ENCODE results near the gene PEF1.

The PEF1 gene

GRCh38 chr1:31626223-31627207, 18.2 kb downstream of the PEF1 start:
- DNase-seq: peak; percentile 5 to 47

- no peak for DNase-seq
Measured at GRCh38 chr1:31625561-31626222, 19.0 kb downstream of the PEF1 start.

- DNase-seq: no peak
Measured at GRCh38 chr1:31624731-31625514, 19.8 kb downstream of the PEF1 start.

GRCh38 chr1:31624309-31624708, 20.4 kb downstream of the PEF1 start:
- DNase-seq: no peak

DNA sequence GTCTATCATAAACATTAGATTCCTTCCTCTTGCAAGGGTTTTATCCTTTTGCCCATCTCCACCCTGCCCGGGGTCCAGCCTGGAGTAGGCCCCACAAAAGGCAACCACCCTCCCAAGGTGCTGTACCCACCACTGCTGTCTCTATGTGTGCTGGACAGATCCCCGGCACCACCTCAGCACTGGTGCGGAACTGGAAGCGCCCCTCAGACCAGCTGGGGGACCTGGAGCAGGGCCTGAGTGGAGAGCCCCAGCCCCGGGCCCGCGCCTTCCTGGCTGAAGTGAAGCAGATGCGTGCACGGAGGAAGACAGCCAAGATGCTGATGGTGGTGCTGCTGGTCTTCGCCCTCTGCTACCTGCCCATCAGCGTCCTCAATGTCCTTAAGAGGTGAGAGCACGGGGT, 21.3 kb downstream of the PEF1 start:
- no peak for DNase-seq

- no peak for DNase-seq
Measured at GRCh38 chr1:31621847-31622730, 22.6 kb downstream of the PEF1 start.

DNA sequence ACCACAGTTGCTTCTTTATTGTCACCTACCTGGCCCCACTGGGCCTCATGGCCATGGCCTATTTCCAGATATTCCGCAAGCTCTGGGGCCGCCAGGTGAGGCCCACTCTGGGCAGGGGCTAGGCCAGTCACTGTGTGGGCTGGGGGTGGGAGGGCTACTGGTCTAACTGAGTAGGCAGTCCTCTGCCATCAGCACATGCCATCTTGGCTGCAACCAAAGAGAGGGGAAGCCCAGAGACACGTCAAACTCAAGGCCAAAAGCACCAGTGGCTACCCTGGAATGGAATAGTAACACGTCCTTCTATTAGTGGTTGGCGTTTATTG, 23.2 kb downstream of the PEF1 start:
- DNase-seq: no peak

DNA sequence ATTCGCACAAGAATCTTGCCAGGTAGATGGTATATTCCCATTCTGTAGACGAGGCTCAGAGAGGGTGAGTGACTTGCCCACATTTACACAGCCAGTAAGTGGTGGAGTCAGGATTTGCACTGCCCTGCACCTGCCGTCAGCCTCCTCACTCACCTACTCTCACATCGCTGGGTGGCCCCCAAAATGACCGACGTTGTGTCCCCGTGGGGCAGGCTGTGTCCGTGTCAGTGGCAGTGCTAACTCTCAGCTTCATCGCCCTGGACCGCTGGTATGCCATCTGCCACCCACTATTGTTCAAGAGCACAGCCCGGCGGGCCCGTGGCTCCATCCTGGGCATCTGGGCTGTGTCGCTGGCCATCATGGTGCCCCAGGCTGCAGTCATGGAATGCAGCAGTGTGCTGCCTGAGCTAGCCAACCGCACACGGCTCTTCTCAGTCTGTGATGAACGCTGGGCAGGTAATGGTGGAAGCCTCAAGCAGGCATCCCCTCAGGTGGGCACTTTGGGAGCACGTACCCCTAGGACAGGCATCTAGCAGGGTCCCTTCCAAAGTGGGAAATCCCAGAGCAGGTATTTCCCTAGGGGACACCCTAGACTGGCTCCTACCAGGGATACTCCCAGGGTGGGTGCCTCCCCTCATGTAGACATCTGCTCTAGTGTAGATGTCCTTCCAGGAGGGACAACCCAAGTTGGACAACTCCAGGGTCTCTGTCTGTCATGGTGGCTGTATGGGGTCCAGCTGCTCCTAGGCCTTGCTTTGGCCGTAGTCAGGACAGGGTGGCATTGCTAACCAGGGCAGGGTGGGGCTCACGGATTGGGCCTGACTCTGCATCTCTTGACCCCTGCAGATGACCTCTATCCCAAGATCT, 23.8 kb downstream of the PEF1 start:
- DNase-seq: no peak

GRCh38 chr1:31618916-31619846, 25.5 kb downstream of the PEF1 start:
- DNase-seq: no peak

- peak; percentile 32 to 53 for DNase-seq
Measured at GRCh38 chr1:31617916-31618746, 26.5 kb downstream of the PEF1 start.

GRCh38 chr1:31617218-31617915, 27.3 kb downstream of the PEF1 start, which contains the start of gene HCRTR1:
Gene HCRTR1, plus strand, starts transcription at chr1:31617689. Its CDS starts 1,504 bp downstream, at chr1:31619193.
- DNase-seq: peak in 1 of 2 experiments; percentile 24

- DNase-seq: no peak
Measured at GRCh38 chr1:31615939-31616338, 28.7 kb downstream of the PEF1 start.

DNA sequence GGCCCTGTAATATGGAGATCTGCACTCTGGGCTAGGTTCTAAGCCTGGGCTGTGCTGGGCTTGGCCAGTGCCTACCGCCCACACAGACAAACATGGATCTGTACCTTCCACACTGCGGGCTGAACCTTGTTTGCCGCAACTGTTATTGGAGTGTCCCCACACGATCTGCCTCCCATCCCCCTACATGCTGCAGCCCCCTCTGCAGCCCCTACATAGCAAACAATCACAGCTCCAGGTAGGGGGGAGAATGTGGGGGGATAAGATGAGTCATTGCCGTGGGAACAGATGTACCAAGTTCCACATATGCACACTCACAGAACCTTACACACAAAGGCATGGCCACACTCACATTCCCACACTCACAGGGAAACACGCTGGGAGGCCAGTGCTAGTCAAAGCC, 29.3 kb downstream of the PEF1 start:
- DNase-seq: no peak

- DNase-seq: no peak
Measured at GRCh38 chr1:31614414-31615005, 30.2 kb downstream of the PEF1 start.

GRCh38 chr1:31609514-31610118, 35.1 kb downstream of the PEF1 start:
- DNase-seq: no peak

GRCh38 chr1:31607360-31607759, 37.3 kb downstream of the PEF1 start:
- DNase-seq: no peak

DNA sequence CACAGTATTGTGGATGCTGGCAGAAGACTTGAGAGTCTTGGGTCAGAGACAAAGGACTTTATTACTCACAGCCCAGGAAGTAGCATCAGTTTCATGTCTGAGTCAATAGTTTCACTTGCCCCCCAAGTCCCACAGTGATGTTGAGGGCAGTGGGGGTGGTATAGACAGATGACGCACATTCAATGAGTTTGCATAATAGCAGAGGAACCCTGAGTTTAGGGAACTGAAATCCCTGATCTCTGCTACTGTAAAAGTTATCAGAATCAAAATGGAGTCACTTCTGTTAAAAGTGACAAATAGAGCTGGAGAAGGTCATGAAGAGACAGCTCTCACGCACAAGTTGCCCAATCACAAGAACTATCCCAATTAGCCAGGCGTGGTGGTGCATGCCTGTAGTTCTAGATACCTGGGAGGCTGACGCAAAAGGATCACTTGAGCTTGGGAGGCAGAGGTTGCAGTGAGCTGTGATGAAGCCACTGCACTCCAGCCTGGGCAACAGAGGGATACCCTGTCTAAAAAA, 38.7 kb downstream of the PEF1 start:
- no peak for DNase-seq

All from NCI-H524 (cell line).